Measurements from ENCODE around the gene DENND1A.

DNA sequence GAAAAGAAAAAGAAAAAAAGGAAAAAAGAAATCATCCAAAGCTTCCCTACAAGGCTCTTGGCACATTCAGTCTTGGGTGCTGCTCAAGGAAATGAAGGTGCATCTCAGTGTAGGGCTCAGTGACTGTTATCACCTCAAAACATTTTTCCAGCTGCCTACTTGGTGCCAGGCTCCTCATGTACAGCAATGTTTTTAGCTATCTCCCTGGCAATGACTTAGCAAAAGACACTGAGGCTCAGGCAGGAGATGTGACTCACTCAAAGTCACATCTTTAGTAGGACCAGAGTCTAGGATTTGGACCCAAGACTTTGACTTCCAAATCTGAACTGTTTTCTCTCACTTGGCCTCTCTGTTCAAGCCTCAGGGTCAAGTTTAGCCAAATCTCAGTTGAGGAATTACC lies 309.7 kb downstream of the DENND1A start:
- no peak for TF ChIP-seq CTCF (IDR thresholded peaks at IDR 0.05)
- TF ChIP-seq POLR2A (IDR thresholded peaks at IDR 0.05) = no peak
